NCI-H2107 (cell line): ENCODE measurements around the gene CACNA1D.

Experiments
- DNase-seq: peaks from one replicate; lab custom pipeline; 2025; lab: John Stamatoyannopoulos, UW

The CACNA1D gene

DNA sequence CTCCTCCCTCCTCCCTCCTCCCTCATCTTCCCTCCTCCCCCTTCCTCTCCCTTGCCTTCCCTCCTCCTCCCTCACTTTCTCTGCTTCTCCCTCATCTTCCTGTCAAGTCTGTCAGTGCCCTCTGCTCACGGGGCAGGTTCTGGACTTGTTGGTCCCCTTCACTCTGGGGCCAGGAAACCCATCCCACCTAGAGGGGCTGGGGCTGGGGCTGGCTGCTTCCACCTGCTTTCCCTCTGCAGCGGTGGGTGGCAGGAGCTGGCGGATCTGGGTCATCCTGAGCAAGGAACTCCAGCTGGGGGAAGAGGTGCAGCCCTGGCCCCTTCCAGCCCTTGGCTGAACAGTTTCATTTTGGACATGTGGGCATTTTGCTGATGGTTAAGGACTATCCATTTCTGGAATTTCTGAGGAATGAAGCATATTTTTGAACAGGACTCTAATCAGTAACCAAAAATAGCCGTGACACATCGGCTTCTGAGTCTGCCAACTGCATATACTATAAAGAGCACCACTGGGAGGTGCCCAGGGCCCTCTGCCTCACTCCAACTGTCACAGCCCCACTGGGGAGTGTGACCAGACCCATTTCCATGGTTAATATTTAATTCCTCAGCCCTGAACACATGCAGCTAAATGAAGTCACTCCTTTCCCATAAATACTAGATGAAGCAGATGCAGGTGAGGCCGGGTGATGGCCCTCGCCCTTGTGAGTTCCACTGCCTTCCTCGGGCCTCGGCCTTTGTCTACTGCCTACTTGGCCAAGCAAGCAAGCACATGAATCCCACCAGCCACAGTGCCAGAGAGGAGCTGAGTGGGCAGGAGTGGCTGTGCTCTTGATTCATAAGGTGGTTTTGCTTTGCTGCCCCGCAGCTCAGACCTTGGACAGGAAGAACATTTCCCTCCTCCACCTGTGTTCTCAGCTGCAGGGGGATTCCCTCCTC is 312.0 kb downstream of the CACNA1D start:
- DNase-seq: no peak

DNA sequence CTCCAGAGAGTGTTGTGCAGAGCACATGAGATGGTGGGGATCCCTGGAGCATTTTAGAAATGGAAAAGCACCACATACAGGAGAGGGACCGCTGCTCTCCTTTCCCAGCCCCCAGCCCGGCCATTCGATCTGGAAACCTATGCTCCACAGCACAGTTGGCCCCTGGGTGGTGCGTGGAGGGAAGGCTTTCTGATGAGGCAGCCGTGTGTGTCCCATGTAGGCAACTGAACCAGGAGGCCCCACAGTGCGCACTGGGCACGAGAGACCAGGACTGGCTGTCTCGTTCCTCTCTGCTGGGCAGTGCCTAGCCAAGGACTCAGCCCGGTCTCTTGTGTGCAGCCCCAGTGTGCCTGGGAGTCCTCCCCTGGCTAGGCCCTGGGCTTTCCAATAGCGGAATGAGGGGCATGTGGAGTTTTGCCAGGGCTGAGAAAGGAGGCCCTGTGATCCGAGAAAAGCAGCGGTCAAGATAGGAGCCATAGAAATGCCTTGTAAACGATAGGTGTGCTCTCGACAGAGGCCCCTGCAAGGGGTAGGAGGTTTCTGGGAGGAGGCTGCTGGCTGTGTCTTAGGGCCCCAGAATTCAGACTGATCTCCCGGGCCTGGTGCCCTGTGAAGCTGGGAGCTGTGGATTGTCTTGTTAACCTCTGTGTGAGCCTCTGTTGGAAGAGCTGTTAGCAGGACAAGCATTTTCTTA is 312.9 kb downstream of the CACNA1D start:
- DNase-seq: no peak

DNA sequence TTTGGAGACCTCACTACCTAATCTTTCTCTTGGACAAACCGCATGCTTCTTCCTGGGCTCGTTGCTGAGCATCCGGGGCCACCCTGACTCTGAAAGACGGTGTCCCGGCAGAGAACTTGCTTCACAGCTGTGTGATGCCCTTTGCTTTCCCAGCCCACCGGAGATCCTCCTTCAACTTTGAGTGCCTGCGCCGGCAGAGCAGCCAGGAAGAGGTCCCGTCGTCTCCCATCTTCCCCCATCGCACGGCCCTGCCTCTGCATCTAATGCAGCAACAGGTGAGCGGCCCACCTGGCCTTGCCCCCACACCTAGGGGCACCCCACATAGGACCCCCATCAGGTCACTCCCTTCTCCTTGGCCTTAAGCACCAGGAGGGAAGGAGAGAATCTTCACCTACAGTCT is 314.1 kb downstream of the CACNA1D start:
- no peak for DNase-seq

DNA sequence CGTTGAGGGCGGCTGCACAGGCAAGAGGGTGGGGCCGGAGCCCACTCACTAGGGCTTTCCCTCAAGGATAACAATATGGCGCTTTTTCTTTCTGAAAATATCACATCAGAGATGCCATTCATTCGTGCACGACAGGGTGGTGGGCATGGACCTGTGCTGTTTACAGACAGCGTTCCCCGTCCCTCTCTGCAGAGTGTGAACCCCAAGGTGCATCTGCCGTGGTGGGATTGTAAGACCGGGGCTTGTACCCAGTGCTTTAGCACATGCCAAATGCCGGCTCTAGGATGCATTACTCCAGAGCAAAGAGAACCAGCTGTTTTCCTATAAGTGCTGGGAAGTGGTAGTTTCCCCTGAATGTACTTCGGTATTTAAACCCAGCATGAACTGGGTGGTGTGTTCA is 314.9 kb downstream of the CACNA1D start:
- no peak for DNase-seq

DNA sequence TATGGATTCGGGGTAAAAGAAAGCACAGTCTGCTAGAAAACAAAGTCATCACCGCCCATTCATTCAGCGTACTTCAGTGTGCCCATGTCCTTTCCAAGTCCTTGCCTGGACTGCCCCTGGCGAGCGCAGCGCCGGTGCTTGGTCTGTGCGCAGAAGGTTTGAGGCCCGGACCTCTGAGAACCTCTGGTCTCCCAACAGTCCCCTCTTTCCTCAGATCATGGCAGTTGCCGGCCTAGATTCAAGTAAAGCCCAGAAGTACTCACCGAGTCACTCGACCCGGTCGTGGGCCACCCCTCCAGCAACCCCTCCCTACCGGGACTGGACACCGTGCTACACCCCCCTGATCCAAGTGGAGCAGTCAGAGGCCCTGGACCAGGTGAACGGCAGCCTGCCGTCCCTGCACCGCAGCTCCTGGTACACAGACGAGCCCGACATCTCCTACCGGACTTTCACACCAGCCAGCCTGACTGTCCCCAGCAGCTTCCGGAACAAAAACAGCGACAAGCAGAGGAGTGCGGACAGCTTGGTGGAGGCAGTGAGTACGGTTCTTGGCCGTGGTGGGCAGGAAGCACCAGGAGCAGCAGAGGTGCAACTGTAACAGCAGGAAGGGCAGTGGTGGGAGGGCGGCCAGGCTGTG is 315.5 kb downstream of the CACNA1D start:
- DNase-seq: no peak

DNA sequence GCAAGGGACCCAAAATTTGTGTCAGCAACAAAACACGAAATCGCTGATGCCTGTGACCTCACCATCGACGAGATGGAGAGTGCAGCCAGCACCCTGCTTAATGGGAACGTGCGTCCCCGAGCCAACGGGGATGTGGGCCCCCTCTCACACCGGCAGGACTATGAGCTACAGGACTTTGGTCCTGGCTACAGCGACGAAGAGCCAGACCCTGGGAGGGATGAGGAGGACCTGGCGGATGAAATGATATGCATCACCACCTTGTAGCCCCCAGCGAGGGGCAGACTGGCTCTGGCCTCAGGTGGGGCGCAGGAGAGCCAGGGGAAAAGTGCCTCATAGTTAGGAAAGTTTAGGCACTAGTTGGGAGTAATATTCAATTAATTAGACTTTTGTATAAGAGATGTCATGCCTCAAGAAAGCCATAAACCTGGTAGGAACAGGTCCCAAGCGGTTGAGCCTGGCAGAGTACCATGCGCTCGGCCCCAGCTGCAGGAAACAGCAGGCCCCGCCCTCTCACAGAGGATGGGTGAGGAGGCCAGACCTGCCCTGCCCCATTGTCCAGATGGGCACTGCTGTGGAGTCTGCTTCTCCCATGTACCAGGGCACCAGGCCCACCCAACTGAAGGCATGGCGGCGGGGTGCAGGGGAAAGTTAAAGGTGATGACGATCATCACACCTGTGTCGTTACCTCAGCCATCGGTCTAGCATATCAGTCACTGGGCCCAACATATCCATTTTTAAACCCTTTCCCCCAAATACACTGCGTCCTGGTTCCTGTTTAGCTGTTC is 316.9 kb downstream of the CACNA1D start:
- DNase-seq: no peak

DNA sequence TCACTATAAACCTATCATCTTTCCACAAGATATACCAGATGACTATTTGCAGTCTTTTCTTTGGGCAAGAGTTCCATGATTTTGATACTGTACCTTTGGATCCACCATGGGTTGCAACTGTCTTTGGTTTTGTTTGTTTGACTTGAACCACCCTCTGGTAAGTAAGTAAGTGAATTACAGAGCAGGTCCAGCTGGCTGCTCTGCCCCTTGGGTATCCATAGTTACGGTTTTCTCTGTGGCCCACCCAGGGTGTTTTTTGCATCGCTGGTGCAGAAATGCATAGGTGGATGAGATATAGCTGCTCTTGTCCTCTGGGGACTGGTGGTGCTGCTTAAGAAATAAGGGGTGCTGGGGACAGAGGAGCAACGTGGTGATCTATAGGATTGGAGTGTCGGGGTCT is 318.0 kb downstream of the CACNA1D start:
- no peak for DNase-seq

DNA sequence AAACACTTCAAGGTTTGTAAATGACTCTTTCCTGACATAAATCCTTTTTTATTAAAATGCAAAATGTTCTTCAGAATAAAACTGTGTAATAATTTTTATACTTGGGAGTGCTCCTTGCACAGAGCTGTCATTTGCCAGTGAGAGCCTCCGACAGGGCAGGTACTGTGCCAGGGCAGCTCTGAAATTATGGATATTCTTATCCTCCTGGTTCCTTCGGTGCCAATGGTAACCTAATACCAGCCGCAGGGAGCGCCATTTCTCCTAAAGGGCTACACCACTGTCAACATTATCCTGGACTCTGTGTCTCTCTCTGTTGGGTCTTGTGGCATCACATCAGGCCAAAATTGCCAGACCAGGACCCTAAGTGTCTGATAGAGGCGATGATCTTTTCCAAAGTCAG is 318.8 kb downstream of the CACNA1D start:
- no peak for DNase-seq

DNA sequence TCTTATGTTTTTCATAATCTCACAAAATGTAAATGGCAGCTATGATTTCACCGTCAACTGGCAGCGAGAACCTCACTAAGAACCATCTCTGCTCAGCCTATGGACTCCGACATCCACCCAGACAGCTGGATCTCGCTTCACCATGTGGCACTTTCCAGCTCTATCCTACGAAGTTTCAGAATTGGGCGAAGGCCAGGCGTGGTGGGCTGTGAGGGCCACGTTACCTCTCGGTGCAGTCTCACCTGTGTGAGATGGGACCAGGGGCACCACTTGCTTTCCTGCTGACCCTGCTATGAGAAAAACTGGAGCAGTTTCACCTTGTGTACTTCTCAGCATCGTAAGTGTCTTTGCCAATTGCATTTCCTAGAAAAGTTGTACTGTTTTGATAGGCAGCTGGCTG is 319.5 kb downstream of the CACNA1D start:
- DNase-seq: no peak

DNA sequence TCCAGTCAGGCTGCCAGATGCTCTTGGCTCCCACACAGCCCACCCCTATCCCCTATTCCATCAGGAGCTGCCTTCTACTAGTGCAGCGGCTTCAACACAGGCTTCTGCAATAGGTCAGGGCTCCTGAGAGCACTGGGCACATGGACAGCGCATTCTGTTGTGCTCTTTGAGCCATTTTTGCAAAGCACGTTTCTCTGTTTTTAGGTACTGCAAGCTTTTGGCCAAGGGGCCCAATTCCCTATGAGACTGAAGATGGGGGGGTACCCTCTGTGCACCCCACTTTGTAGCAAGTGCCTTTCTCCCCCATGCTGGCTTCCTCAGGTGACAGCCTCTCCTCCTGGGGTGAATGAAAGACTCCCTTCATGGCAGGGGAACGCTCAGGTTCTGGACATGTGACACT is 320.7 kb downstream of the CACNA1D start:
- no peak for DNase-seq

DNA sequence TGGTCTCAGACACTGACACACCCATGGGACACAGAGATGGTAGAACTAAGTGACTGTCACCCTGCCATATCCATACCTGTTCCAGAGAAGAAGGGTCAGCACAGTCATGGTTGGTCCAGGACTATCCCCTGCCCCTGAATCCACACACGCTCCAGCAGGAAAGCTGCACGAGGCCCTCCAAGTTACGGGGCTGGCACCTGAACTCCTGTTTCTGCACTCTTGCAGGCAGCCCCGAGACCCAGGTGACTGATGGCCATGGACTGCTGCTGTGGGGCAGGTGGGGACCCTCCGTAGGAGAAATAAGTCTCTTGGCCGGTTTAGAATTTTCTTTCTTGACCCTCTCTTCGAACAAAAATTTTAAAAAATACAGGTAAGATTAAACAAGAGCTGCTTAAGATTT is 321.2 kb downstream of the CACNA1D start:
- no peak for DNase-seq

DNA sequence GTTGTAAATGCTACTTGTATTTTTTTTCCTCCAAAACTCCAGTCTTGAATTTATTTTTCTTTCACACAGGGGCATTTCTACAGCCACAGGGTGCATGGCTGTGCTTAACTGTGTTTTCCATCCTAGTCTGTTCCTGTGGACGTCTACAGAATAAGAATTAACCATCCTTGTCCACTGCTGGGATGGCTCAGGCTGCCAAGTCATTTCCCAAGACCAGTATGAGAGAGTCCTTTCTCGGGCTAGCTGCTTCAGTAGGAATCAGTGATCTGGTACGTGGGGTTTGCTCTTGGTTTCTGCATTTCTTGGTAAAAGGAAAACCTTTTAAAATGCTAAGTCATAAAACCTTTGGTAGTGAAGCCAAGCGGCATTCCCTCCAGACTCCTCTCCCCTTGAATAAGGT is 322.0 kb downstream of the CACNA1D start:
- DNase-seq: no peak

DNA sequence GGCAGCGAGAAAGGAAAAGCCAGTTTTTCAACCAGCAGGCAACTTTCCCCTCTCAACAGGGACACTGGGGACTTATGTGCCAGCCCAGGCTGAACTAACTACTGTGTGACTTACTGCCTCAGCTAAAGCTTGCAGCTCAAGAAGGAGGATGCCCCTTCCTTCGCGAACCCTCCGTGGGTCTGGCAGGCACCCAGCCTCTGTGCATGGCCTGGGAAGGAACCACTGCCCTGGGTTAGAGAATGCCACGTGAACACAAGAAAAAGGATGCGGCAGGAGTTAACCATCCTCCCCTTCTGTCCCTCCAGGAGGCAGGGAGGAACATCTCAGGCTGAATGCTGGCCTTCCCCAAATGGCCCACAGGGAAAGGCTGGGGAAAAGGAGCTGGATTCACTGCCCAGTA is 322.8 kb downstream of the CACNA1D start:
- DNase-seq: no peak

DNA sequence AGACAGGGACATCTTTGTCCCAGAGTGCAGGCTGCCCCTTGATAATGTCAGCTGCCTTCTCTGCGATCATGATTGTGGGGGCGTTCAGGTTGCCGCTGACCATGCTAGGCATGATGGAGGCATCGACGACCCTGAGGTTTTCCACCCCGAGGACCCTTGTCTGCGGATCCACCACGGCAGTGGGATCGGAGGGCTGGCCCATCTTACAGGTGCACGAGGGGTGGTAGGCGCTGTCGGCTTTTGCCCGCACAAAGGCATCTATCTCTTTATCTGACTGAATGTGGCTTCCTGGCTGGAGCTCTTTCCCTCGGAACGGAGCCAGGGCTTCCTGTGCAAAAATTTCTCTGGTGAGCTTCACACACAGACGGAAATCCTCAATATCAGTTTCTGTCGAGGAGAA is 323.4 kb downstream of the CACNA1D start:
- no peak for DNase-seq

DNA sequence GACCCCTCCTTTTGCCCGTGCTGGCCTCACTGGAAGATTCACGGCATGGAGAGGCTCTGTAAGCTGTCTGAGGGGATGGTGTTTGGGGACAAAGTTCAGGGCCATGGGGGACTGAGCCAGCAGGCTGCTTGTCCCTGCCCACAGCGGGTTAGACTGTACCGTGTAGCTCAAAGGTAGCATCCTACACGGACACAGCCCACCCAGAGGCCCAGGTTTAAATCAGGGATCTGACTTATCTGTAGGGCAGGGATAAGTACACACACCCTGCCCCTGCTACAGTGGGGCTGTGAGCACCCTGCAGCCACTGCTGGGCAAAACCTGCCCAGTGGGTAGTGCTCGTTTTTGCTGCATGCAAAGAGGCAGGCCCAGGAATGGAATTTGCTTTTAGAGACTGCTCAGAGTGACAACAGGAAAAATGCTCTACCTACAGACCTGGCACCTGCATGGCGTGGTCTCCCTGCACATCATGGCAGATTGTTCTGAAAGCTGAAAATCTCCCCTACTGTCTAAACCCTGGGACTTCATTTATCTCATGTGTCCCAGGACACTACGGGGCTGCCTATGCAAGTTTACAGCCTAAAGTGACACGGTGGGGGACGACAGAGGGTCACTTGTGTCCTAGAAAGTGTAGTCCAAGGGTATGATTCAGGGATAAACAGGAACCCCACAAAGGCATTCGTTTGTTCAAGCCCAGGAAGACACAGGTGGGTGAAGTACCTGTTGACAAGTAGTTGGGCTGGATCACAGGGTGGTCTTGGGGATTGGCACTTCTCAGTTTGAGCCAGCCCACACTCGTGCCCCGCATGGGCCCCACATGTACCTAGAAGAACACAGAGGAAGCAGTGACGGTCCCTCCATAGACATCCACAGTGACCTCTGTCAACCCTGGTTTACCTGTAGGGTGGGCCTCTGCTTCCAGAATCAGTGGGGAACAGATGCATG is 324.1 kb downstream of the CACNA1D start:
- DNase-seq: no peak

DNA sequence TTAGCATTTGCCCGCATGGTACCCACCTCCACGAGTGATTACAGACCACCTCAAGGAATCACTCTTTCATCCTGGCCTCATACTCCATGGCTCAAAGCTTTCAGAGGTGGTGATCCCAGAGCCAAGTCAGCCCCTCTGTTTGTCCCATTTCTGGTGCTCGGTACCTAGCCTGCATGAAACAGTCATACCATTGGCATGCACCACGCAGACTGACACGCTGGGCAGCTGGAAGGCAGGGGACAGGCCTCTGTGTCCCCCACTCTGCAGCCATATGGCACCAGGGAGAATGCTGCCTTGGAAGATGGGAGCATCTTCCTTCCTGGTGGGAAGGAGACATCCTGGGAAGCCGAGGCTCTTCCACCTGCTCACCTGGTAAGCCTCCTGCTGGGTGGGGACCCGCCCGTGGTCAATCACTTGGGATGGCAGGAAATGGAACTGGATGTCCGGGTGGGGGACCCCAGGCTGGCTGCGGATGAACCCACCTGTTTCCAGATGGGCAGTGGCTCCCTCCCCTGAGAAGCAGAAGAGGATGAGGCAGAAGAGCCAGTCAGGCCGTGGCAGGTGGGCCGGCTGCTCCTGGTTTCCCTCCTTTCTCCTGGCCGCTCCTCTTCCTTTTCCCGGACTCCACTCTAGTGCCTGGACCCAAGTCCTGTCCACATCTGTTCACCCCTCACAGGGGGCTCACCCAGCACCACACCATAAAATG is 324.9 kb downstream of the CACNA1D start:
- no peak for DNase-seq

DNA sequence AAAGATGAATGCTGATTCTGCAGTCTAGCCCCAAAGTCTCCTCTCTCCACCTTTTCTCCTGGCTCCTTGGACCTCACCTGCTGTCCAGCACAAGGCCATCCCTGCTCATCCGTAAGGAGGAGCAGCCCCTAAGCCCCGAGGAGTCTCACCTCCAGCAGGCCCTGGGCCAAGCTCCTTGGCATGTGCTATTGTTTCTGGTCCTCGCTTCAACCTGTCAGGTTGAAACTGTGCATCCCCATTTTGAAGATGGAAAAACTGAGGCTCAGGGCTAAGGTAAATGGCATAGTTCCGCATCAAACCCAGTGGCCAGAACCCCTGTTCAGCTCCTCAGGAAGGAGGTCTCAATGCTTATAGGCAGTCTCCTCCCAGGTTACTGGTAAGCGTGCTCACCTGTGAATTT is 325.7 kb downstream of the CACNA1D start:
- DNase-seq: no peak

DNA sequence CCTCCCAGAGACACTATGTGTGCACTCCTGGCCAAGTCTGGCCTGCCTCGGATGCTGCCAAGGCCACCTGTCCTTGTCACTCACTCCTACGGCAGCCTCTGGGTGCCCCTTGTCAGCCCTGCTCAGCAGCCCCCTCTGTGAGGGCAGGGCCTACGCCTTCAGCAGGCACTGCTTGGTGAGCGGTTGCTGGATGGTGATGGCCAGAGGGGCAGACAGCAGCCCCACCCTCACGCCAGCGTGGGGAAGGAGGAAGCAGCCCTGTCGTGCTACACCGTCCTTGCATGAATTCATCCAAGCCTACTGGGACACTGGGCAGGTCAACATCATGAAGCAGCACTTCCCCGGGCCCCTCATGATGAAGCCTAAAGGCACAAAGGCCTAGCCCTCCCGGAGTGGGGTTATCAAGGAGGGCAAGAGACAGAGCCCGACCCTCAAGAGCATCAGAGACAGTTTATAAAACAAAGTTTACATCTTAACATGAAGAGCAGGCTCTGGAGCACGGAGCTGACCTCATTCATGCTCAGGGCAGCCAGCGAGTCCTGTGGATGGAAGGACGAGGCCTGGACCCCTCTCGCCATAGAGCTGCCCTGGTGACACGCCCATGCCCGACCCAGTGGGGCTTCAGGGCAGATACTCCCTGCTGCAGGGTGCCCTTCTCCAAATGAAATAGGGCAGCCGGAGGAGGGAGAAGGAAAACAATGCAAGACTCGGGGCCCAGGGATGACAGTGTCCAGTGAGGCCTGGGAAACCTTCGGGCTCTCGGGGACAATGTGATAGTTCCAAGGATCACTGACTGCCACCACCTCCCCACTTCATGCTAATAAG is 326.6 kb downstream of the CACNA1D start:
- no peak for DNase-seq

DNA sequence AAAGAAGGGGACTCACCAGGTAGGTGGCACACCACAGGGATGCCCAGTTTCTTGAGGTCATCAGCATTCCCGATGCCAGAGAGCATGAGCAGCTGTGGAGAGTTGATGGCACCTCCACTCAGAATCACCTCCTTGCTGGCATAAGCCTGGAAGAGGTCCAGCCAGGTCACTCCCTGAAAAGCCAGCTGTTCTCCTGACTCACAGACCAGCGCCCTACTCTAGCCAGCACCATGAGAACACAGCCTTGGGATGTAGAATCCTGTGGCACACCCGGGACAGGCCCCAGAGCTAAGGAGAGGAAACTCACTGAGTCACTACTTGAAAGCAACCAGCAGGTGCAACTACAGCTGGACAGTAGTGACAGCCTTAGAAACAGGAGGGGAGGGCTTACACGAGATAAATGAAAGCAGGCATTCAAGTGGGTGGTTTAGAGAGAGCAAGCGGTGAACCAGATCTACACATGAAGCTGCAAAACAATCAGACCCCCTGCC is 327.3 kb downstream of the CACNA1D start:
- DNase-seq: no peak
